B cell (primary cell): ENCODE measurements around the gene SFXN5. TPM values are rescaled to one million over a fixed set of nuclear protein-coding genes. Genes with fewer than 3 reads are reported as not detected.

Experiments
- ATAC-seq: fragments of 200-7000 bp; cut with Tn5 transposase; one replicate; pipeline ENCODE4 v1.10.0; 2021; ENCODE audit warnings: low read depth, mild to moderate bottlenecking, moderate number of reproducible peaks, moderate library complexity
- CTCF ChIA-PET: fragments of 350-600 bp; sonication (Branson Sonifier 250); formaldehyde crosslinking; loops from one replicate; lab custom pipeline; 2021; ENCODE audit warnings: antibody characterized with exemption, inconsistent platforms; lab: Charles Lee
- POLR2A ChIA-PET: fragments of 350-600 bp; sonication (Branson Sonifier 250); formaldehyde crosslinking; loops from one replicate; lab custom pipeline; 2021; ENCODE audit warnings: antibody characterized with exemption; lab: Charles Lee
- DNase-seq: peaks from one replicate; pipeline ENCODE4 v3.0.0; 2013
- H2AFZ ChIP-seq: 2 replicates; pipeline ENCODE4 v1.6.1; 2012; ENCODE audit warnings: mild to moderate bottlenecking, low read depth, low read length; ENCODE audit not compliant: insufficient read depth, poor library complexity, severe bottlenecking
- H3K27ac ChIP-seq, 2 donors: 1 replicate in 1 of 2; 2 replicates in 1 of 2; pipeline ENCODE4 v1.5.1; 2012 to 2013; ENCODE audit warnings: low read length in 2 of 2, mild to moderate bottlenecking in 2 of 2, moderate library complexity in 1 of 2
- H3K27me3 ChIP-seq, 4 experiments: fragments of 200-600 bp in 1 of 4; sonication (generic) in 1 of 4; replicated peaks in 1 of 4; 1 replicate in 2 of 4; 2 replicates in 2 of 4; pipeline versions ENCODE4 v1.6.1 to v1.7.0; 2013 to 2016; ENCODE audit warnings: low read length in 3 of 4, mild to moderate bottlenecking in 2 of 4, mixed read lengths in 1 of 4, moderate library complexity in 1 of 4; ENCODE audit not compliant: insufficient read depth in 4 of 4, control insufficient read depth in 3 of 4; ENCODE audit errors: control extremely low read depth in 1 of 4
- H3K36me3 ChIP-seq, 2 experiments: replicated peaks in 1 of 2; 1 replicate in 1 of 2; 2 replicates in 1 of 2; pipeline versions ENCODE4 v1.6.1 to v1.7.1; 2013; ENCODE audit warnings: low read length in 1 of 2; ENCODE audit not compliant: insufficient read depth in 2 of 2, control insufficient read depth in 1 of 2; ENCODE audit errors: control extremely low read depth in 1 of 2, extremely low read depth in 1 of 2
- H3K4me1 ChIP-seq, 2 donors: fragments of 200-600 bp in 1 of 2; sonication (generic) in 1 of 2; 1 replicate in 1 of 2; 2 replicates in 1 of 2; pipeline versions ENCODE4 v1.5.1 to v1.6.1; 2013 to 2017; ENCODE audit warnings: low read length in 2 of 2; ENCODE audit not compliant: control insufficient read depth in 2 of 2, insufficient read depth in 2 of 2
- H3K4me2 ChIP-seq: replicated peaks from 2 replicates; pipeline ENCODE3; 2012; ENCODE audit warnings: mild to moderate bottlenecking, low read depth, low read length; ENCODE audit not compliant: poor library complexity, severe bottlenecking
- H3K4me3 ChIP-seq, 5 experiments: fragments of 200-600 bp in 1 of 5; sonication (generic) in 1 of 5; 1 replicate in 3 of 5; 2 replicates in 2 of 5; pipeline versions ENCODE4 v1.5.1 to v1.7.0; 2011 to 2016; ENCODE audit warnings: low read length in 4 of 5, mild to moderate bottlenecking in 4 of 5, low read depth in 2 of 5, control low read depth in 1 of 5, moderate library complexity in 1 of 5; ENCODE audit not compliant: insufficient read depth in 1 of 5; ENCODE audit errors: control extremely low read depth in 1 of 5, extremely low read depth in 1 of 5
- H3K79me2 ChIP-seq: fragments of 200-600 bp; sonication (generic); one replicate; pipeline ENCODE4 v1.6.0; 2016; ENCODE audit warnings: low read length; ENCODE audit not compliant: control insufficient read depth, insufficient read depth
- H3K9ac ChIP-seq: fragments of 200-600 bp; sonication (generic); 2 replicates; pipeline ENCODE4 v1.6.1; 2017; ENCODE audit warnings: mild to moderate bottlenecking, low read length, moderate library complexity
- H3K9me3 ChIP-seq, 3 donors: one replicate each; pipeline versions ENCODE4 v1.6.1 to v1.7.1; 2013; ENCODE audit warnings: low read length in 2 of 3; ENCODE audit not compliant: control insufficient read depth in 2 of 3, insufficient read depth in 1 of 3; ENCODE audit errors: control extremely low read depth in 1 of 3
- H4K20me1 ChIP-seq: 2 replicates; pipeline ENCODE4 v1.6.0; 2012; ENCODE audit warnings: mild to moderate bottlenecking, low read length; ENCODE audit not compliant: insufficient read depth, control insufficient read depth, poor library complexity, severe bottlenecking
- H3K27ac Mint-ChIP-seq: one replicate; pipeline ENCODE4 v1.8.0; 2021; ENCODE audit warnings: mixed read lengths
- H3K27me3 Mint-ChIP-seq: one replicate; pipeline ENCODE4 v1.8.0; 2021; ENCODE audit warnings: mixed read lengths
- H3K4me1 Mint-ChIP-seq: one replicate; pipeline ENCODE4 v1.8.0; 2021; ENCODE audit warnings: mixed read lengths
- H3K4me3 Mint-ChIP-seq: one replicate; pipeline ENCODE4 v1.8.0; 2021; ENCODE audit warnings: mixed read lengths
- H3K9me3 Mint-ChIP-seq: one replicate; pipeline ENCODE4 v1.8.0; 2022; ENCODE audit warnings: mixed read lengths; ENCODE audit not compliant: insufficient read depth
- EZH2 ChIP-seq: IDR thresholded peaks from 2 replicates; pipeline ENCODE4 v1.6.1; 2012; ENCODE audit warnings: borderline replicate concordance, low read depth, mild to moderate bottlenecking, moderate library complexity, low read length; ENCODE audit not compliant: insufficient read depth, poor library complexity, severe bottlenecking
- WGBS: methylation state at CpG from one replicate; pipeline ENCODE4 v1.1.5; 2013; ENCODE audit warnings: missing lambda C conversion rate; ENCODE audit not compliant: insufficient coverage; 5-methylcytosine and 5-hydroxymethylcytosine counted together
- intact Hi-C: fragments of 100-400 bp; cut with micrococcal nuclease; formaldehyde crosslinking; loops from one replicate; pipeline ENCODE4 v1.10.0; 2022
- polyA plus RNA-seq: library from polyadenylated mRNA; depleted of rRNA; stranded (reverse); fragments of >200 nt; gene quantifications from 2 replicates; pipeline ENCODE4 v1.2.3, GENCODE V29; 2012
- total RNA-seq, 2 donors: library from RNA; stranded (reverse); fragments of 120-200 nt in 1 of 2; gene quantifications; 1 replicate in 1 of 2; 2 replicates in 1 of 2; pipeline versions ENCODE4 v1.2.3 to v1.2.4, GENCODE V29; 2013 to 2022
- TF ChIP-seq, protein P1 (sequence below): fragments of 200-600 bp; IDR thresholded peaks from one replicate; pipeline ENCODE4 v1.8.0; 2022; ENCODE audit warnings: antibody characterized with exemption, mild to moderate bottlenecking

The SFXN5 gene
- total and polyA plus RNA-seq, 2 donors (not counting 1 experiment from before 2014, with no cell fraction given) = 8.0 to 16.9 TPM

DNA sequence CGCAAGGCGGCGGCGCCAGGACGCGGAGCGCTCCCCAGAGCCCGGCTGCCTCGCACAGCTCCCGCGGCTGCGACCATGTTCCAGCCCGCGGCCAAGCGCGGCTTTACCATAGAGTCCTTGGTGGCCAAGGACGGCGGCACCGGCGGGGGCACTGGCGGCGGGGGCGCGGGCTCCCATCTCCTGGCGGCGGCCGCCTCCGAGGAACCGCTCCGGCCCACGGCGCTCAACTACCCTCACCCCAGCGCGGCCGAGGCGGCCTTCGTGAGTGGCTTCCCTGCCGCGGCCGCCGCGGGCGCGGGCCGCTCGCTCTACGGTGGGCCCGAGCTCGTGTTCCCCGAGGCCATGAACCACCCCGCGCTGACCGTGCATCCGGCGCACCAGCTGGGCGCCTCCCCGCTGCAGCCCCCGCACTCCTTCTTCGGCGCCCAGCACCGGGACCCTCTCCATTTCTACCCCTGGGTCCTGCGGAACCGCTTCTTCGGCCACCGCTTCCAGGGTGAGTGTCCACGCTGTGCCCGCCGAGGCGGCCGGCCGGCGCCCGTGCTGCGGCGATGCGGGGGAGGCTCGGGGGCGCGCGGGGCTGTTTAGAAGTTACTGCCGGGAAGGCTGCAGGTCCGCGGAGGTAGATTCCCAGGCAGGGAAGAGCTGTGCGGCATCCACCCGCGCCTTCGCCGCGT lies 153.5 kb downstream of the SFXN5 start:
- H3K9ac ChIP-seq = no peak overlapping the region
- no peak overlapping the region for H3K27ac ChIP-seq
- Mint-ChIP-seq H3K4me1 (peaks cover 40% of the 10 kb centered on the region), H3K4me3 (peak overlapping the region; percentile 73), H3K9me3 (no peaks in the 10 kb centered on the region), H3K27me3 (peaks cover 63% of the 10 kb centered on the region), H3K27ac (no peak overlapping the region)
- ChIA-PET POLR2A (no interaction called here), CTCF (interaction anchor here (1.0 to 1.5 kb wide), 3 partner anchors 8 to 259 kb away, joined by 3 read pairs; no protein-coding TSS in a partner anchor)
- peaks cover 52 to 80% of the 10 kb centered on the region in 2 donors for H3K4me1 ChIP-seq
- TF ChIP-seq EZH2 = peak; percentile 94
- TF ChIP-seq, protein P1, sequence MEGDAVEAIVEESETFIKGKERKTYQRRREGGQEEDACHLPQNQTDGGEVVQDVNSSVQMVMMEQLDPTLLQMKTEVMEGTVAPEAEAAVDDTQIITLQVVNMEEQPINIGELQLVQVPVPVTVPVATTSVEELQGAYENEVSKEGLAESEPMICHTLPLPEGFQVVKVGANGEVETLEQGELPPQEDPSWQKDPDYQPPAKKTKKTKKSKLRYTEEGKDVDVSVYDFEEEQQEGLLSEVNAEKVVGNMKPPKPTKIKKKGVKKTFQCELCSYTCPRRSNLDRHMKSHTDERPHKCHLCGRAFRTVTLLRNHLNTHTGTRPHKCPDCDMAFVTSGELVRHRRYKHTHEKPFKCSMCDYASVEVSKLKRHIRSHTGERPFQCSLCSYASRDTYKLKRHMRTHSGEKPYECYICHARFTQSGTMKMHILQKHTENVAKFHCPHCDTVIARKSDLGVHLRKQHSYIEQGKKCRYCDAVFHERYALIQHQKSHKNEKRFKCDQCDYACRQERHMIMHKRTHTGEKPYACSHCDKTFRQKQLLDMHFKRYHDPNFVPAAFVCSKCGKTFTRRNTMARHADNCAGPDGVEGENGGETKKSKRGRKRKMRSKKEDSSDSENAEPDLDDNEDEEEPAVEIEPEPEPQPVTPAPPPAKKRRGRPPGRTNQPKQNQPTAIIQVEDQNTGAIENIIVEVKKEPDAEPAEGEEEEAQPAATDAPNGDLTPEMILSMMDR = no peak
- peaks cover 0 to 92% (median 80%) of the 10 kb centered on the region in 4 experiments for H3K27me3 ChIP-seq
- no peaks in the 10 kb centered on the region for H4K20me1 ChIP-seq
- H2AFZ ChIP-seq = peak overlapping the region; percentile 40
- ATAC-seq = no peak
- intact Hi-C loops = loop anchor here (5.0 kb wide), 2 partner anchors 194 to 771 kb away; partner anchors contain the start of genes CYP26B1 and RAB11FIP5
- WGBS = 3% methylated on average over 89 of the region's 89 CpGs
- H3K36me3 ChIP-seq = no peaks in the 10 kb centered on the region
- no peaks in the 10 kb centered on the region for H3K79me2 ChIP-seq
- H3K9me3 ChIP-seq = peaks cover 0 to 53% (median 0%) of the 10 kb centered on the region in 3 donors
- H3K4me2 ChIP-seq = peak overlapping the region; percentile 96
- H3K4me3 ChIP-seq = peak overlapping the region in 3 of 5 experiments; percentile 7 to 50 (median 29)
- DNase-seq = peak; percentile 68
